Measurements from ENCODE around the gene RBPJL. TPM values are rescaled to one million over a fixed set of nuclear protein-coding genes. Genes with fewer than 3 reads are reported as not detected.

RBPJL gene
- polyA plus RNA-seq, 2 of the 4 experiments (the other 2 are of a cell fraction) = not detected

DNA sequence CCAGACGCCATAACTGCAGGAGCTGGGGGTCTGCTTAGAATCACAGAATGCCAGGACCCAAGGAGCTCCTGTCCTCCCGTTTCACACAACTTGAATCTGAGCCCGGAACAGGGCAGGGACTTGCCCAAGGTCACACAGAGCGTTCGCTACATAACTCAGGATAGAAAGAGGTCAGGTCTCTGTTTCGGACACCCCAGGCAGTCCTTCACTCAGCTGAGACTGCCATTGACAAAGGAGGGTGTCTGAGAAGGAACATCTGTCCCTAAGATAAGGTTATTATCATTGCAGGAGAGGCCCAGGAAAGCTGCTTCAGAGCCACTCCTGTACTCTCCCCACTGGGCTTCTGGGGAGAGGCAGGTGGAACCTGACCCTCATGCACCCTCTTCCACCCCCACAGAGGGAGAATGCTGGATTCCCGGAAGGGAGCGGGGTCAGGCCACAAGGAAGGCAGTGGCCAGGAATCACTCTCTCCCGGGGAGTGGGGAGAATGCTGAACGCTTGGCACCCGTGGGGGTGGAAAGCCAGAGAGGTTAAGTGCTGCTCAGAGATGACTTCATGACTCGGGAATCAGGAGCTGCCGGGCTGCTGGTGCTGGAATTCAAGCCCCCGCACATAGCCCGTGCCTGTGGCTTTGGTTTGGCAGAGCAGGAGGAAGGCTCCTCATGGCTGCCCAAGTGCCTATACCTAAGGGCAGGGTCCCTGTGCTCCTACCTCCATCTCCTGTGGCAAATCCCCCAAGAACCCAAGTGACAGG is 30.9 kb downstream of the RBPJL start:
- Histone ChIP-seq H3K4me1 (peaks cover 75% of the 10 kb centered on the region), H3K4me2 (peak overlapping the region; percentile 80), H3K27ac (peak overlapping the region; percentile 84 to 96), H3K4me3 (peak overlapping the region; percentile 0; the same call in 1 of the 3 replicates), H3K9me3 (no peaks in the 10 kb centered on the region)
- ATAC-seq (peak; percentile 41 to 63), FAIRE-seq (no peak), DNase-seq (ENCODE audit: low read depth in 1 of 2, low spot score in 1 of 2) (peak in 1 of 2 experiments; percentile 59)
- 8% methylated on average over 15 of the region's 15 CpGs for WGBS (ENCODE audit: missing lambda C conversion rate)
- CTCF ChIA-PET = interaction anchor here (1.0 to 9.3 kb wide), 16 partner anchors 9 to 686 kb away, joined by 3 to 82 read pairs (median 6); partner anchors contain the start of genes SDC4 and SYS1
- TF ChIP-seq JUNB (IDR thresholded peaks at IDR 0.05) = 0 out of 2 replicates have a peak, but pooled peaks have one; percentile 18
- no peak for TF ChIP-seq CHD4 (IDR thresholded peaks at IDR 0.05; ENCODE audit: borderline replicate concordance)
- no peak for TF ChIP-seq CBX8 (IDR thresholded peaks at IDR 0.05)
- TF ChIP-seq, protein P1, sequence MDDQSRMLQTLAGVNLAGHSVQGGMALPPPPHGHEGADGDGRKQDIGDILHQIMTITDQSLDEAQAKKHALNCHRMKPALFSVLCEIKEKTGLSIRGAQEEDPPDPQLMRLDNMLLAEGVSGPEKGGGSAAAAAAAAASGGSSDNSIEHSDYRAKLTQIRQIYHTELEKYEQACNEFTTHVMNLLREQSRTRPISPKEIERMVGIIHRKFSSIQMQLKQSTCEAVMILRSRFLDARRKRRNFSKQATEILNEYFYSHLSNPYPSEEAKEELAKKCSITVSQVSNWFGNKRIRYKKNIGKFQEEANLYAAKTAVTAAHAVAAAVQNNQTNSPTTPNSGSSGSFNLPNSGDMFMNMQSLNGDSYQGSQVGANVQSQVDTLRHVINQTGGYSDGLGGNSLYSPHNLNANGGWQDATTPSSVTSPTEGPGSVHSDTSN (IDR thresholded peaks at IDR 0.05) = no peak
- TF ChIP-seq, protein P2, sequence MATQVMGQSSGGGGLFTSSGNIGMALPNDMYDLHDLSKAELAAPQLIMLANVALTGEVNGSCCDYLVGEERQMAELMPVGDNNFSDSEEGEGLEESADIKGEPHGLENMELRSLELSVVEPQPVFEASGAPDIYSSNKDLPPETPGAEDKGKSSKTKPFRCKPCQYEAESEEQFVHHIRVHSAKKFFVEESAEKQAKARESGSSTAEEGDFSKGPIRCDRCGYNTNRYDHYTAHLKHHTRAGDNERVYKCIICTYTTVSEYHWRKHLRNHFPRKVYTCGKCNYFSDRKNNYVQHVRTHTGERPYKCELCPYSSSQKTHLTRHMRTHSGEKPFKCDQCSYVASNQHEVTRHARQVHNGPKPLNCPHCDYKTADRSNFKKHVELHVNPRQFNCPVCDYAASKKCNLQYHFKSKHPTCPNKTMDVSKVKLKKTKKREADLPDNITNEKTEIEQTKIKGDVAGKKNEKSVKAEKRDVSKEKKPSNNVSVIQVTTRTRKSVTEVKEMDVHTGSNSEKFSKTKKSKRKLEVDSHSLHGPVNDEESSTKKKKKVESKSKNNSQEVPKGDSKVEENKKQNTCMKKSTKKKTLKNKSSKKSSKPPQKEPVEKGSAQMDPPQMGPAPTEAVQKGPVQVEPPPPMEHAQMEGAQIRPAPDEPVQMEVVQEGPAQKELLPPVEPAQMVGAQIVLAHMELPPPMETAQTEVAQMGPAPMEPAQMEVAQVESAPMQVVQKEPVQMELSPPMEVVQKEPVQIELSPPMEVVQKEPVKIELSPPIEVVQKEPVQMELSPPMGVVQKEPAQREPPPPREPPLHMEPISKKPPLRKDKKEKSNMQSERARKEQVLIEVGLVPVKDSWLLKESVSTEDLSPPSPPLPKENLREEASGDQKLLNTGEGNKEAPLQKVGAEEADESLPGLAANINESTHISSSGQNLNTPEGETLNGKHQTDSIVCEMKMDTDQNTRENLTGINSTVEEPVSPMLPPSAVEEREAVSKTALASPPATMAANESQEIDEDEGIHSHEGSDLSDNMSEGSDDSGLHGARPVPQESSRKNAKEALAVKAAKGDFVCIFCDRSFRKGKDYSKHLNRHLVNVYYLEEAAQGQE (IDR thresholded peaks at IDR 0.05) = peak; percentile 47
- TF ChIP-seq RAD21 (conservative IDR thresholded peaks at IDR 0.05 in 1 of 2, IDR thresholded peaks at IDR 0.05 in 1 of 2) = no peak
- 0 out of 2 replicates have a peak, but pooled peaks have one; percentile 2 for TF ChIP-seq ESRRA (IDR thresholded peaks at IDR 0.05; ENCODE audit: borderline replicate concordance, low read length)
- TF ChIP-seq EP300 (IDR thresholded peaks at IDR 0.05) = 0 out of 5 replicates have a peak, but pooled peaks of 1 of the 2 experiments have one; percentile 21
- no peak for TF ChIP-seq HOXA7 (CRISPR knock-in tag; IDR thresholded peaks at IDR 0.05)
- TF ChIP-seq, protein P3, sequence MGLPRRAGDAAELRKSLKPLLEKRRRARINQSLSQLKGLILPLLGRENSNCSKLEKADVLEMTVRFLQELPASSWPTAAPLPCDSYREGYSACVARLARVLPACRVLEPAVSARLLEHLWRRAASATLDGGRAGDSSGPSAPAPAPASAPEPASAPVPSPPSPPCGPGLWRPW (IDR thresholded peaks at IDR 0.05) = no peak
- no peak for TF ChIP-seq CHD2 (IDR thresholded peaks at IDR 0.05; ENCODE audit: low read length, partially characterized antibody)
- TF ChIP-seq, protein P4, sequence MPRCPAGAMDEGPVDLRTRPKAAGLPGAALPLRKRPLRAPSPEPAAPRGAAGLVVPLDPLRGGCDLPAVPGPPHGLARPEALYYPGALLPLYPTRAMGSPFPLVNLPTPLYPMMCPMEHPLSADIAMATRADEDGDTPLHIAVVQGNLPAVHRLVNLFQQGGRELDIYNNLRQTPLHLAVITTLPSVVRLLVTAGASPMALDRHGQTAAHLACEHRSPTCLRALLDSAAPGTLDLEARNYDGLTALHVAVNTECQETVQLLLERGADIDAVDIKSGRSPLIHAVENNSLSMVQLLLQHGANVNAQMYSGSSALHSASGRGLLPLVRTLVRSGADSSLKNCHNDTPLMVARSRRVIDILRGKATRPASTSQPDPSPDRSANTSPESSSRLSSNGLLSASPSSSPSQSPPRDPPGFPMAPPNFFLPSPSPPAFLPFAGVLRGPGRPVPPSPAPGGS (IDR thresholded peaks at IDR 0.05) = 0 out of 3 replicates have a peak, but pooled peaks have one; percentile 41
- no peak for TF ChIP-seq PHF8 (IDR thresholded peaks at IDR 0.05; ENCODE audit: borderline replicate concordance, low read depth)
- no peak for TF ChIP-seq POLR2A (IDR thresholded peaks at IDR 0.05; ENCODE audit: low read length)
- no peak for TF ChIP-seq MAFK (IDR thresholded peaks at IDR 0.05; ENCODE audit: partially characterized antibody)
- no peak for TF ChIP-seq JUN (IDR thresholded peaks at IDR 0.05)
- no peak for TF ChIP-seq SREBF2 (IDR thresholded peaks at IDR 0.05)
- TF ChIP-seq, protein P5, sequence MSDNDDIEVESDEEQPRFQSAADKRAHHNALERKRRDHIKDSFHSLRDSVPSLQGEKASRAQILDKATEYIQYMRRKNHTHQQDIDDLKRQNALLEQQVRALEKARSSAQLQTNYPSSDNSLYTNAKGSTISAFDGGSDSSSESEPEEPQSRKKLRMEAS (IDR thresholded peaks at IDR 0.05) = peak; percentile 38; the same call in 1 of the 2 replicates
- TF ChIP-seq MAZ (IDR thresholded peaks at IDR 0.05; ENCODE audit: borderline replicate concordance, low read depth, low read length) = no peak
- POLR2A ChIA-PET = interaction anchor here (1.0 to 4.2 kb wide), 4 partner anchors 10 to 36 kb away, joined by 3 to 46 read pairs (median 7); partner anchors contain the start of genes SDC4 and SYS1
